ENCODE measurements around the gene RCL1. TPM values are rescaled to one million over a fixed set of nuclear protein-coding genes. Genes with fewer than 3 reads are reported as not detected.

Gene RCL1
- total RNA-seq, 1 donor, result 10.4 TPM

DNA sequence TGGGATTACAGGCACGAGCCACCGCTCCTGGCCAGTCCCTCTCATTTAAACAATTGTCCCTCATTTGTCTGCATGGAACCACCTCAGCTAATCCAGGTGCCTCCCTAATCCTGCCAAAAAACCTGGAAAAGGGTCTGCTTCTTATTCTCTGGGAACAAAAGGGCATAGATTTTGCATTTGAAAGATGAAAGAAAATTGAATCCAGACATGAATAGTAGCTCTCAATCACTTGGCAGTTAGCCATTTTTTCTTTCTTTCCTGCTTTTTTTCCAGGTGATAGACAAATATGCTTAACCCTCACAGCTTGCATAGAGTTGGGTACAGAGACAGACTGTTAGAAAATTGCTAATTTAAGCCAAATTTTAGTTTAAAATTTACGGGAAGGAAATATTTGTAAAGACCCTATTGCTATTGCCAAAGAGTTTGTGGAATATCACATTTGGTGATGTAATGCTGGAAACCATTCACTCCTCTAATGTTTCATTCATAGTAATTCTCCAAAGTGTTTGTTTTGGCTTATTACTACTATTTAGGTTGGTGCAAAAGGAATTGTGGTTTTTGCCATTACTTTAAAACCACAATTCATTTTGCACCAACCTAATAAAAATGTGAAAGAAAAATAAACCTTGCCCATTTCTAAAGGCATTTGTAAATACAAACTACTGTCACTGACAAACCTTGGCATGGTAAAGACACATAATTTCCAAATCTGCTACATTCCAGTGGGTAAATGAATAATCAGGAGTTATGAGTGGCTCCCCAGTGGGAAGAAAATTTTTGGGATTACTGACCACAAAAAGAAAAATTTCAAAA, 111.8 kb downstream of the RCL1 start:
- DNase-seq (ENCODE audit: low read depth), result no peak
- TF ChIP-seq, protein P1, sequence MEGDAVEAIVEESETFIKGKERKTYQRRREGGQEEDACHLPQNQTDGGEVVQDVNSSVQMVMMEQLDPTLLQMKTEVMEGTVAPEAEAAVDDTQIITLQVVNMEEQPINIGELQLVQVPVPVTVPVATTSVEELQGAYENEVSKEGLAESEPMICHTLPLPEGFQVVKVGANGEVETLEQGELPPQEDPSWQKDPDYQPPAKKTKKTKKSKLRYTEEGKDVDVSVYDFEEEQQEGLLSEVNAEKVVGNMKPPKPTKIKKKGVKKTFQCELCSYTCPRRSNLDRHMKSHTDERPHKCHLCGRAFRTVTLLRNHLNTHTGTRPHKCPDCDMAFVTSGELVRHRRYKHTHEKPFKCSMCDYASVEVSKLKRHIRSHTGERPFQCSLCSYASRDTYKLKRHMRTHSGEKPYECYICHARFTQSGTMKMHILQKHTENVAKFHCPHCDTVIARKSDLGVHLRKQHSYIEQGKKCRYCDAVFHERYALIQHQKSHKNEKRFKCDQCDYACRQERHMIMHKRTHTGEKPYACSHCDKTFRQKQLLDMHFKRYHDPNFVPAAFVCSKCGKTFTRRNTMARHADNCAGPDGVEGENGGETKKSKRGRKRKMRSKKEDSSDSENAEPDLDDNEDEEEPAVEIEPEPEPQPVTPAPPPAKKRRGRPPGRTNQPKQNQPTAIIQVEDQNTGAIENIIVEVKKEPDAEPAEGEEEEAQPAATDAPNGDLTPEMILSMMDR (IDR thresholded peaks at IDR 0.05; ENCODE audit: insufficient read depth, low read depth, low read length), result no peak
- no peak overlapping the region for H3K4me3 ChIP-seq (ENCODE audit: low read depth, low read length)

DNA sequence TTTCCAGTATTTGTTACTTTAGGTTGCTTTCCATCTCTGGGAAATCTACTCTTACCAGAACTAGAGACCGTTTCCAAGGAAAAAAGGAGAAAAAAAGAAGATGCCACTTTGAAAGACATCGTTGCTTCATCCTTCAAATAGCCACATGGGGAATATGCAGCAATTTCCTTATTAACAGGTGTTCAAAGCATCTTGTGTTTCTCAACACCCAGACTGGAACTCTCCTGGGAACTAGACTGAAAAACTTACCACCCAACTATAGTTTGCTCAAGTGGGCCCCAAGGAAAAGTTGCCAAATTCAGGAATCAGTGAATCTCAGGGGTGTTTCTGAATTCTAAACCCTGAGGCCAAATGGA, 112.4 kb downstream of the RCL1 start:
- no peak overlapping the region for H3K4me3 ChIP-seq (ENCODE audit: low read depth, low read length)
- TF ChIP-seq, protein P1 (IDR thresholded peaks at IDR 0.05; ENCODE audit: insufficient read depth, low read depth, low read length), result no peak
- no peak for DNase-seq (ENCODE audit: low read depth)

Small RNA genes lying within 50 kb of the gene (small RNA-seq; reads per million reads assigned to genes)
- not detected for gene AL158147.1
- gene MIR101-2, result not detected

Other genes with a start within 250 kb of the RCL1 start
- gene PLPP6, start 130.7 kb upstream of the RCL1 start, total RNA-seq, result 6.4 and 8.2 TPM in 2 replicates
- 0.43 and 0.64 TPM in 2 replicates for gene SPATA6L, start 126.5 kb upstream of the RCL1 start, total RNA-seq
- 19.3 and 25.9 TPM in 2 replicates for gene CDC37L1, start 113.4 kb upstream of the RCL1 start, total RNA-seq
- 54.4 and 72.5 TPM in 2 replicates for gene AK3, start 51.7 kb upstream of the RCL1 start, total RNA-seq
- gene JAK2, start 192.3 kb downstream of the RCL1 start, total RNA-seq, result 11.6 and 13.4 TPM in 2 replicates

Data from fibroblast of villous mesenchyme (primary cell).